ENCODE results near the gene IL1RN.

IL1RN gene

DNA sequence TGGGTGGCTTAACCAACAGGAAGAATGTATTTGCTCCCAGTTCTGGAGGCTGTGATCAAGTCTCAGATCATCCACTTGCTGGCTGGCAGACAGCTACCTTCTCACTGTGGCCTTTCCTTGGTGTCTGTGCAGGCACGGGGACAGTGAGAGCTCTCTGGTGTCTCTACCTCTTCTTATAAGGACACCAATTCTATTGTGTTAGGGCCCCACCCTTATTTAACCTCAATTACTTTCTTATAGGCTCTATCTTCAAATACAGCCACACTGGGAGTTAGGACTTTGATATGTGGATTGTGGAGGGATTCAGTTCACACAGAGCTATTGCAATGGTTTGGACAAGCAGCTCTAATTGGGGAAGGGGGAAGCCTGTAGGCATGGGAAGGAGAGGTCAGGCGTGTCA, 25.3 kb upstream of the IL1RN start:
- Histone ChIP-seq H3K36me3 (ENCODE audit: control insufficient read depth in 1 of 2, insufficient read depth in 2 of 2, low read length in 2 of 2) (no peaks in the 10 kb centered on the region), H3K9ac (ENCODE audit: low read depth in 1 of 2, low read length in 2 of 2) (no peak overlapping the region), H3K27me3 (ENCODE audit: control insufficient read depth in 1 of 2, insufficient read depth in 2 of 2, low read length in 2 of 2) (peaks cover 0 to 7% of the 10 kb centered on the region in 2 donors), H3K4me3 (ENCODE audit: low read depth in 1 of 2, low read length in 2 of 2) (no peak overlapping the region), H3K27ac (ENCODE audit: low read depth, low read length) (no peak overlapping the region), H3K4me1 (ENCODE audit: control insufficient read depth in 1 of 2, insufficient read depth in 2 of 2, low read length in 2 of 2) (no peaks in the 10 kb centered on the region), H3K9me3 (ENCODE audit: control insufficient read depth in 1 of 2, low read length in 2 of 2) (peaks cover 0 to 4% of the 10 kb centered on the region in 2 donors)

DNA sequence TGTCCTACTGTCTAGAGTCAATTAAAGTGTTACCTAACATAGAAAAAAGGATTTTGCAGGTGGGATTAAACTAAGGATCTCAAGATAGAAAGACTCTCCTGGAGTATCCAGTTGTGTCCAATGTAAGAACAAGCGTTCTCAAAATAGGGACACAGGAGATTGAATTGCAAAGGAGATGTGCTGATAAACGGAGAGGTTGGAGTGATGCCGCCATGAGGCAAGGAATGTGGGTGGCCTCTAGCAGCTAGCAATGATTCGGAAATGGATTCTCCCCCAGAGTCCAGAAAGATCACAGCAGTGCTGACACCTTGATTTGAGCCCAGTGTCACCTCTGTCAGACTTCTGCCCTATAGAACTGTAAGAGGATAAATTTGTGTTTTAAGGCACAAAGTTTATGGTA, 24.1 kb upstream of the IL1RN start:
- no peaks in the 10 kb centered on the region for H3K4me1 ChIP-seq (ENCODE audit: control insufficient read depth in 1 of 2, insufficient read depth in 2 of 2, low read length in 2 of 2)
- H3K9me3 ChIP-seq (ENCODE audit: control insufficient read depth in 1 of 2, low read length in 2 of 2) = no peaks in the 10 kb centered on the region
- H3K9ac ChIP-seq (ENCODE audit: low read depth in 1 of 2, low read length in 2 of 2) = no peak overlapping the region
- H3K36me3 ChIP-seq (ENCODE audit: control insufficient read depth in 1 of 2, insufficient read depth in 2 of 2, low read length in 2 of 2) = no peaks in the 10 kb centered on the region
- H3K27me3 ChIP-seq (ENCODE audit: control insufficient read depth in 1 of 2, insufficient read depth in 2 of 2, low read length in 2 of 2) = peaks cover 0 to 8% of the 10 kb centered on the region in 2 donors
- H3K27ac ChIP-seq (ENCODE audit: low read depth, low read length) = no peak overlapping the region
- H3K4me3 ChIP-seq (ENCODE audit: low read depth in 1 of 2, low read length in 2 of 2) = no peak overlapping the region

DNA sequence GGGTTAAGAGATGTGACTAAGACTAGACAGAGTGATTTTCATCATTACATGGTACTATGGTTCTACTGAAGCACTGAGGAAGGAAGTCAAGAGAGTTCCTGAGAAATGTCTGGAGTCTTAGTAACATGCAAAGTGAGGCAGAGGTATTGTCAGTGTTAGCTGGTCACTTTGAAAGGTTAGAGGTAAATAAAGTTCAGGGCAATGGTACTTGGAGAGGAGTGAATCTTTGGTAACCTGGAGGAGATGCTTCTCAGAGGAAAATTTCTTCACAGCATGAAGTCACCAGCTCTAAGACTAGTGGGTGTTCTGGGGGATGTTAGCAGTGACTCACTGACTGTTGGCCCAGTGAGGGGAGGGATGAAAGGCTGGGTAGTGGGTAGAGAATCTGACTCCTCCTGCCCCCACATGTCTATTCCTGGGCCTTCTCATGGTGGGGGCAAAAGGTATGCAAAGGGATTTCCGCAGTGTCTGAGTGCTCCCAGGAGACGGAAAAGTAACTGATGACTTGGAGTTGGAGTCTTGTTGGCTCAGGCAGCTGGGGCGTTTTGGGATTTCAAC, 23.3 kb upstream of the IL1RN start:
- H3K27ac ChIP-seq (ENCODE audit: low read depth, low read length) = no peak overlapping the region
- H3K27me3 ChIP-seq (ENCODE audit: control insufficient read depth in 1 of 2, insufficient read depth in 2 of 2, low read length in 2 of 2) = peaks cover 0 to 8% of the 10 kb centered on the region in 2 donors
- no peak overlapping the region for H3K9ac ChIP-seq (ENCODE audit: low read depth in 1 of 2, low read length in 2 of 2)
- no peaks in the 10 kb centered on the region for H3K36me3 ChIP-seq (ENCODE audit: control insufficient read depth in 1 of 2, insufficient read depth in 2 of 2, low read length in 2 of 2)
- no peaks in the 10 kb centered on the region for H3K9me3 ChIP-seq (ENCODE audit: control insufficient read depth in 1 of 2, low read length in 2 of 2)
- no peak overlapping the region for H3K4me3 ChIP-seq (ENCODE audit: low read depth in 1 of 2, low read length in 2 of 2)
- no peaks in the 10 kb centered on the region for H3K4me1 ChIP-seq (ENCODE audit: control insufficient read depth in 1 of 2, insufficient read depth in 2 of 2, low read length in 2 of 2)

DNA sequence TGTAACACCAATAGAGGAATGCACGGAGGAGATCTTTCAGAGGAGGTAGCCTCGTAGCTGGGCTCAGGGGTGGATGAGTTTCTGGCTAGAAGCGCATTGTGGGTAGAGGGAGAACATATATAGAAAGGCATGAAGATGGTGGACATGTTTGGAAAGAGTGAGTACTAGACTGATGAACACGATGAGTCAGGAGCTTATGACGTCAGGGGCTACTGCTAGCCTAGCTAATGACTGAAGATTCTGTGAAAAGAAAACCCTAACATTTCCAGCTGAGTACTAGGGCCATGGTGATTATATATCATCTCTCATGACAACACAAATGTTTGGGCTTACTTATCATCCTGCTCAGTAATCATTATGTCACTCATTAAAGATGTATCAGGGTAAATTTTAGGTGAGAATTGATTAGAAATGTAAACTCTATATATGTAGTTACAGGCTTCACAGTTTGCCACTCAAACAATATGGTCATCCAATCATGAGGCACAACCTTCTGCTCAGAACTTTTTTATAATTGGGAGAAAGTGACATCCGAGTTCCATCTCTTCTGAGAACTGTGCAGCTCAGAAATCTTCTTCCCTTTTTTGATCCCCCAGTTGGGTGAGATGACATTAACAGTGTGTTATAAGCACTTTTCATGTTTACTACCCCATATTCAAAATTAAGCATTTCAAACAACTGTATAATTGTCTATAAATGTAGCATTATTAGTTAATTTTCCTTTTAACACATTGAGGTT, 22.2 kb upstream of the IL1RN start:
- peaks cover 0 to 8% of the 10 kb centered on the region in 2 donors for H3K27me3 ChIP-seq (ENCODE audit: control insufficient read depth in 1 of 2, insufficient read depth in 2 of 2, low read length in 2 of 2)
- no peak overlapping the region for H3K9ac ChIP-seq (ENCODE audit: low read depth in 1 of 2, low read length in 2 of 2)
- H3K4me1 ChIP-seq (ENCODE audit: control insufficient read depth in 1 of 2, insufficient read depth in 2 of 2, low read length in 2 of 2) = no peaks in the 10 kb centered on the region
- no peaks in the 10 kb centered on the region for H3K9me3 ChIP-seq (ENCODE audit: control insufficient read depth in 1 of 2, low read length in 2 of 2)
- no peak overlapping the region for H3K27ac ChIP-seq (ENCODE audit: low read depth, low read length)
- no peak overlapping the region for H3K4me3 ChIP-seq (ENCODE audit: low read depth in 1 of 2, low read length in 2 of 2)
- no peaks in the 10 kb centered on the region for H3K36me3 ChIP-seq (ENCODE audit: control insufficient read depth in 1 of 2, insufficient read depth in 2 of 2, low read length in 2 of 2)

DNA sequence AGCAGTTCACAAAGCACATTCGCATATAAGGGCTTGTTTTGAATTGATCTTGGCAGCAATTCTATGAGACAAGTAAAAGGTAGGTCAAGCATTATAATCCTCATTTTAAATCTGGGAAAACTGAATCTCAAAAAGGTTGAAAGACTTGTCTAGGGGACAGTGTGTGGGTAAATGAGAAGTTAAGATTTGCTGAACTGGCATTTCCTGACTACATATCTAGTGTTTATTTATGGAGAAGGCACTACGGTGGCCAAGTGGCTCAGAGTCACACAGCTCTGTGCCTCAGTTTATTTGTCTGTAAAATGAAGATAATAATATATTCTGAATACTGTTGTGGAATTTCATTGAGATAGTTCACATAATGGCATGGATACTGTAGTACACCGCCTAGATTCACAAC, 16.3 kb upstream of the IL1RN start:
- no peak overlapping the region for H3K27ac ChIP-seq (ENCODE audit: low read depth, low read length)
- H3K27me3 ChIP-seq (ENCODE audit: control insufficient read depth in 1 of 2, insufficient read depth in 2 of 2, low read length in 2 of 2) = peaks cover 0 to 4% of the 10 kb centered on the region in 2 donors
- no peaks in the 10 kb centered on the region for H3K36me3 ChIP-seq (ENCODE audit: control insufficient read depth in 1 of 2, insufficient read depth in 2 of 2, low read length in 2 of 2)
- H3K9me3 ChIP-seq (ENCODE audit: control insufficient read depth in 1 of 2, low read length in 2 of 2) = no peaks in the 10 kb centered on the region
- peaks cover 8 to 9% of the 10 kb centered on the region in 2 donors for H3K4me1 ChIP-seq (ENCODE audit: control insufficient read depth in 1 of 2, insufficient read depth in 2 of 2, low read length in 2 of 2)
- no peak overlapping the region for H3K9ac ChIP-seq (ENCODE audit: low read depth in 1 of 2, low read length in 2 of 2)
- no peak overlapping the region for H3K4me3 ChIP-seq (ENCODE audit: low read depth in 1 of 2, low read length in 2 of 2)

DNA sequence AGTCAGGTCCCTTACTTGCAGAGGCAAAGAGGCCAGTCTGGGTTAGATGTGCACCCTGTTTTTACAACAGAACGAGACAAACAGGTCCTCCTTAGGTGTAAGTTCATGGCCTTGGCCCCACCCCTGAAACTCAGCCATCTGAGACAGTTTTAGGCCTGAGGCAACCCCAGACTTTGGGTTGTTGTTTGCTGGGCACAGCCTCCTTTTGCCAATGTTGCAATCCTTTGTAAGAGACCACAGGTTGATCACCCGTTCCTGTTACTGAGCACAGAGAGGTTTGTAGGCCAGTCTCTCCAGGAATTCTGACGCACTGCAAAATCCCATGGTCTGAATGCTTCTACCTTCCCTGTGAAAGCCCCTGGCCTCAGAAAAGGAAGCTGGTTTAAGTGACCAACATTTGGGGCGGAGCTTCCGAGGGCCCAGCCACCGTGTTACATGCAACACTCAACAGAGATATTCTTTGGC, 15.5 kb upstream of the IL1RN start:
- Histone ChIP-seq H3K27ac (ENCODE audit: low read depth, low read length) (no peak overlapping the region), H3K36me3 (ENCODE audit: control insufficient read depth in 1 of 2, insufficient read depth in 2 of 2, low read length in 2 of 2) (no peaks in the 10 kb centered on the region), H3K9ac (ENCODE audit: low read depth in 1 of 2, low read length in 2 of 2) (no peak overlapping the region), H3K27me3 (ENCODE audit: control insufficient read depth in 1 of 2, insufficient read depth in 2 of 2, low read length in 2 of 2) (peaks cover 0 to 4% of the 10 kb centered on the region in 2 donors), H3K4me3 (ENCODE audit: low read depth in 1 of 2, low read length in 2 of 2) (no peak overlapping the region), H3K9me3 (ENCODE audit: control insufficient read depth in 1 of 2, low read length in 2 of 2) (no peaks in the 10 kb centered on the region), H3K4me1 (ENCODE audit: control insufficient read depth in 1 of 2, insufficient read depth in 2 of 2, low read length in 2 of 2) (peaks cover 12 to 17% of the 10 kb centered on the region in 2 donors)

DNA sequence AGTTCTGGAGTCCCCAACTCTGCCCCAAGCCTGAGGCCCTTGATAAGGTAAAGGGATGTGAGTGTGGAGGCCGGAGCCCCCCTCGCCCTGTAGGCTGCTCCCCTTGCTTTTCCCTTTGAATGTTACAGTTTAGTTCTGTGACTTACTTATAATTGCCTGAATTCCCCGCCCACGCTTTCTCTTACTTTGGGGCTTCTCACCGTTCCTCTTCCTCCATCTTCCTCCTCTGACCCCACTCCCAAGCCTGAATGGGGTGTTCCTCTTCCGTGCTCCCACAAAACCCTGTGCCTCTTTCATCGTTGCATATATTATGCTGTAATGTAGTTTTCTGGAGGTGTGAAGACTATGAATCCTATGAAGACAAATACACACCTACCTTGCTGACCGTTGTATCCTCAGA, 15.0 kb upstream of the IL1RN start:
- no peak overlapping the region for H3K9ac ChIP-seq (ENCODE audit: low read depth in 1 of 2, low read length in 2 of 2)
- H3K4me1 ChIP-seq (ENCODE audit: control insufficient read depth in 1 of 2, insufficient read depth in 2 of 2, low read length in 2 of 2) = peaks cover 18 to 23% of the 10 kb centered on the region in 2 donors
- H3K27ac ChIP-seq (ENCODE audit: low read depth, low read length) = no peak overlapping the region
- no peaks in the 10 kb centered on the region for H3K27me3 ChIP-seq (ENCODE audit: control insufficient read depth in 1 of 2, insufficient read depth in 2 of 2, low read length in 2 of 2)
- H3K36me3 ChIP-seq (ENCODE audit: control insufficient read depth in 1 of 2, insufficient read depth in 2 of 2, low read length in 2 of 2) = no peaks in the 10 kb centered on the region
- no peaks in the 10 kb centered on the region for H3K9me3 ChIP-seq (ENCODE audit: control insufficient read depth in 1 of 2, low read length in 2 of 2)
- no peak overlapping the region for H3K4me3 ChIP-seq (ENCODE audit: low read depth in 1 of 2, low read length in 2 of 2)

DNA sequence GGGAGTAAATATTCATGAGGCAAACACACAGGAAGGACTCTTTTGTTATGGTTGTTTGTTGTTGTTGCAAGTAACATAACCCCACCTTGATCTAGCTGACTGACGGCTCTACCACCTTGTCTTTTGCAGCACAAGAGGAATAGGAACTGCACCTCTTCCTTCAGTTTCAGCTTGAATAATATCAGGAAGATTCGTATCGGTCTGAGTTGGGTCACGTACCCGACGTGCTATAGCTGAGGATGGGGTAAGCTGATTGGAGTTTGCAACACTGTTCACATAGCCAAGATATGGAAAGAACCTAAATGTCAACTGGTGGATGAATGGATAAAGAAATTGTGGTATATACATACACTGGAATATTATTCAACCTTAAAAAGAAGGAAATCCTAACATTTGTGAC, 14.5 kb upstream of the IL1RN start:
- Histone ChIP-seq H3K9me3 (ENCODE audit: control insufficient read depth in 1 of 2, low read length in 2 of 2) (no peaks in the 10 kb centered on the region), H3K9ac (ENCODE audit: low read depth in 1 of 2, low read length in 2 of 2) (no peak overlapping the region), H3K27me3 (ENCODE audit: control insufficient read depth in 1 of 2, insufficient read depth in 2 of 2, low read length in 2 of 2) (no peaks in the 10 kb centered on the region), H3K27ac (ENCODE audit: low read depth, low read length) (no peak overlapping the region), H3K36me3 (ENCODE audit: control insufficient read depth in 1 of 2, insufficient read depth in 2 of 2, low read length in 2 of 2) (no peaks in the 10 kb centered on the region), H3K4me1 (ENCODE audit: control insufficient read depth in 1 of 2, insufficient read depth in 2 of 2, low read length in 2 of 2) (peaks cover 21 to 25% of the 10 kb centered on the region in 2 donors), H3K4me3 (ENCODE audit: low read depth in 1 of 2, low read length in 2 of 2) (no peak overlapping the region)

DNA sequence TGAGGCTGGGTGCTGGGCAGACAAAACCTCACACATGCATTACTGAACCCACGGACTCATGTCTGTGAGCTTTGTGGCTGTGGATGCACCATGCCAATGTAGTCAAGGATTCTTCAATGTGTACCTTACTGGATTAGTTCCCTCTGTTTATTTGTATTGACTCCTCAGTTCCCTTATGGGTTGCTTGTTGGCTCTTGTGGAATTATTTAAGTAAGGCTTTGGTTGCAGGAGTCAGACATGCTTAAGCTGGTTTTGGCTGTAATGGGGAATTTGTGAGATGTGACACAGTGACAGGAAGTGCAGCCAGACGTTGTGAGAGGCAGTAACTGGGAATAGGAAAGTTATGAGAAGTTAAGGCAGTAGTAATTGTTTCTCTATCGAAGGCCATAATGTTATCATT, 13.6 kb upstream of the IL1RN start:
- H3K4me3 ChIP-seq (ENCODE audit: low read depth in 1 of 2, low read length in 2 of 2) = no peak overlapping the region
- H3K9me3 ChIP-seq (ENCODE audit: control insufficient read depth in 1 of 2, low read length in 2 of 2) = no peaks in the 10 kb centered on the region
- H3K27me3 ChIP-seq (ENCODE audit: control insufficient read depth in 1 of 2, insufficient read depth in 2 of 2, low read length in 2 of 2) = no peaks in the 10 kb centered on the region
- H3K27ac ChIP-seq (ENCODE audit: low read depth, low read length) = no peak overlapping the region
- H3K4me1 ChIP-seq (ENCODE audit: control insufficient read depth in 1 of 2, insufficient read depth in 2 of 2, low read length in 2 of 2) = peaks cover 24 to 29% of the 10 kb centered on the region in 2 donors
- H3K36me3 ChIP-seq (ENCODE audit: control insufficient read depth in 1 of 2, insufficient read depth in 2 of 2, low read length in 2 of 2) = no peaks in the 10 kb centered on the region
- H3K9ac ChIP-seq (ENCODE audit: low read depth in 1 of 2, low read length in 2 of 2) = no peak overlapping the region

DNA sequence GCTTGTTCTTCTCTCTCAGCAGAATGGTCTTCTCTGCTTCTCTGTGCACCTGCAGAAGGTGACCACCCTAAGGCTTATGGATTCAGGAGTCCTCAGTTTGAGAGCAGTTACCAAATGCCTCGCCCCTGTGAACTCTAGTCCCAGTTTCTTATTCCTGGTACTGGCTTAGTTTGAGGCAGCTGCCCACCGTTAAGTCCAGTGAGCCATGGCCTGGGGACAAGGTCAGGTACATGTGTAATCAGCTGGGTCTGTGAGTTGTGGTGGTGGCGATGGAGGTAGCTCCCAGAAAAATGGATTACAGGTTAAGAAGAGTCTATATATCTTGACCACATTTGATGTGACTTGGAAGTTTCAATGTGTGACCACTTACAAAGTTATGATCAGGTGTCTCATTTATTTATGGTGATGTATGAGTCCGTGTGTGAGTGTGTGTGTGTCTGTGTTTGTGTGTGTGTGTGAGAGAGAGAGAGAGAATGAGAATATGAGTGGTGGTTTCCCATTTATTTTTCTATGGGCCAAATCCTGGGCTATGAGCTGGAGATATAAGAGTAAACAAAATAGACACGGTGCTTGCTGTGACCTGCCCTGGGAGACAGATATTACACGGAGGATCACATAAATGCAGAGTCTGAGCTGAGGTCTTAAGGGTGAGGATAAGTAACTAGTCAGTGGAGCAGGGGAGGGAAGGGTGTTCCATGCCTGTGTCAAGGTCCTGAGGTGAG, 13.0 kb upstream of the IL1RN start:
- Histone ChIP-seq H3K27ac (ENCODE audit: low read depth, low read length) (no peak overlapping the region), H3K36me3 (ENCODE audit: control insufficient read depth in 1 of 2, insufficient read depth in 2 of 2, low read length in 2 of 2) (no peaks in the 10 kb centered on the region), H3K4me3 (ENCODE audit: low read depth in 1 of 2, low read length in 2 of 2) (no peak overlapping the region), H3K9me3 (ENCODE audit: control insufficient read depth in 1 of 2, low read length in 2 of 2) (no peaks in the 10 kb centered on the region), H3K9ac (ENCODE audit: low read depth in 1 of 2, low read length in 2 of 2) (no peak overlapping the region), H3K27me3 (ENCODE audit: control insufficient read depth in 1 of 2, insufficient read depth in 2 of 2, low read length in 2 of 2) (no peaks in the 10 kb centered on the region), H3K4me1 (ENCODE audit: control insufficient read depth in 1 of 2, insufficient read depth in 2 of 2, low read length in 2 of 2) (peaks cover 30 to 33% of the 10 kb centered on the region in 2 donors)
